Measurements from ENCODE around the gene FUT3. TPM values are rescaled to one million over a fixed set of nuclear protein-coding genes. Genes with fewer than 3 reads are reported as not detected.

FUT3 gene
- total and polyA plus RNA-seq, 9 of the 15 experiments (the other 6 are each of a cell fraction or from before 2014, with no cell fraction given), result 0.09 TPM; not detected in 8

- Histone ChIP-seq H3K4me1 (replicated peaks in 1 of 2; ENCODE audit: control insufficient read depth in 2 of 2, insufficient read depth in 2 of 2, low read length in 2 of 2) (peaks cover 6 to 75% of the 10 kb centered on the region in 2 experiments; a peak in 4 of 5 replicates), H3K4me3 (0 out of 2 replicates have a peak overlapping the region, but pooled peaks have one; percentile 59), H3K27me3 (ENCODE audit: control insufficient read depth in 2 of 2, insufficient read depth in 2 of 2, low read length in 2 of 2) (no peaks in the 10 kb centered on the region; a peak in 1 of 5 replicates), H3K36me3 (ENCODE audit: control insufficient read depth, insufficient read depth, low read length) (no peaks in the 10 kb centered on the region), H3K4me2 (ENCODE audit: insufficient read depth, low read length) (peak overlapping the region; percentile 70), H2AFZ (ENCODE audit: low read depth, low read length) (peak overlapping the region; percentile 4; the same call in 1 of the 2 replicates), H3K9me1 (ENCODE audit: control insufficient read depth, insufficient read depth, low read length) (peaks cover 3% of the 10 kb centered on the region), H4K20me1 (replicated peaks; ENCODE audit: control insufficient read depth, insufficient read depth, low read length) (no peaks in the 10 kb centered on the region; the same call in 1 of the 2 replicates), H3K27ac (ENCODE audit: extremely low read depth, low read depth, low read length) (no peak overlapping the region; the same call in 2 of the 3 replicates), H3K9me3 (replicated peaks; ENCODE audit: control insufficient read depth, insufficient read depth, low read depth, low read length) (no peaks in the 10 kb centered on the region), H3K79me2 (ENCODE audit: control insufficient read depth, insufficient read depth, low read length) (peaks cover 4% of the 10 kb centered on the region; the same call in 1 of the 3 replicates), H3K9ac (ENCODE audit: insufficient read depth in 1 of 2, low read depth in 2 of 2, low read length in 2 of 2) (peak overlapping the region in 1 of 2 experiments; percentile 93; a peak in 3 of 4 replicates)
- ATAC-seq (no peak), DNase-seq (ENCODE audit: extremely low read depth in 1 of 4, low spot score in 3 of 4) (peak in 2 of 4 experiments; percentile 33 to 34), FAIRE-seq (no peak)
- 24% methylated on average over 18 of the region's 24 CpGs for WGBS (ENCODE audit: insufficient coverage, low coverage, missing lambda C conversion rate)
- in situ Hi-C loops (cut with MboI) (no loop called here), intact Hi-C loops (cut with micrococcal nuclease) (no loop called here)
- ChIA-PET POLR2A (interaction anchor here (1.4 kb wide), 1 partner anchor 22 kb away, joined by 4 read pairs; no protein-coding TSS in a partner anchor), CTCF (ENCODE audit: low intra/inter-chr PET ratio) (interaction anchor here (0.5 kb wide), 1 partner anchor 109 kb away, joined by 3 read pairs; no protein-coding TSS in a partner anchor)
- no TSS peak for BruUV-seq (replicated peaks)
- TF ChIP-seq ELF4 (CRISPR knock-in tag; IDR thresholded peaks at IDR 0.05) (no peak), PHF21A (IDR thresholded peaks at IDR 0.05; ENCODE audit: borderline replicate concordance, low read depth) (no peak), FOXM1 (IDR thresholded peaks at IDR 0.05; ENCODE audit: low read depth) (no peak), FOXM1 (CRISPR knock-in tag; IDR thresholded peaks at IDR 0.05; ENCODE audit: low read depth) (no peak), ARHGAP35 (IDR thresholded peaks at IDR 0.05; ENCODE audit: partially characterized antibody) (no peak), KHSRP (IDR thresholded peaks at IDR 0.05) (no peak), MTF1 (CRISPR knock-in tag; IDR thresholded peaks at IDR 0.05; ENCODE audit: borderline replicate concordance) (no peak), HNRNPK (IDR thresholded peaks at IDR 0.05; ENCODE audit: low read depth, low read length, poor library complexity, severe bottlenecking) (no peak), MECOM (CRISPR knock-in tag; IDR thresholded peaks at IDR 0.05) (no peak), ZNF146 (CRISPR knock-in tag; IDR thresholded peaks at IDR 0.05; ENCODE audit: unreplicated experiment) (no peak), PML (IDR thresholded peaks at IDR 0.05; ENCODE audit: low read length) (no peak), ZNF165 (CRISPR knock-in tag; IDR thresholded peaks at IDR 0.05; ENCODE audit: borderline replicate concordance) (no peak), RB1 (IDR thresholded peaks at IDR 0.05; ENCODE audit: low read depth) (no peak), FIP1L1 (IDR thresholded peaks at IDR 0.05; ENCODE audit: low read depth, low read length, poor library complexity, severe bottlenecking) (no peak), BRD9 (IDR thresholded peaks at IDR 0.05; ENCODE audit: low read depth, partially characterized antibody) (no peak), HDAC6 (IDR thresholded peaks at IDR 0.05; ENCODE audit: low read depth, low read length) (no peak), ZNF561 (CRISPR knock-in tag; conservative IDR thresholded peaks at IDR 0.05) (no peak), ZNF764 (CRISPR knock-in tag; IDR thresholded peaks at IDR 0.05; ENCODE audit: low read depth) (no peak), ZFX (CRISPR knock-in tag; IDR thresholded peaks at IDR 0.05) (peak; percentile 21; the same call in 1 of the 2 replicates)
- TF ChIP-seq, protein P1, sequence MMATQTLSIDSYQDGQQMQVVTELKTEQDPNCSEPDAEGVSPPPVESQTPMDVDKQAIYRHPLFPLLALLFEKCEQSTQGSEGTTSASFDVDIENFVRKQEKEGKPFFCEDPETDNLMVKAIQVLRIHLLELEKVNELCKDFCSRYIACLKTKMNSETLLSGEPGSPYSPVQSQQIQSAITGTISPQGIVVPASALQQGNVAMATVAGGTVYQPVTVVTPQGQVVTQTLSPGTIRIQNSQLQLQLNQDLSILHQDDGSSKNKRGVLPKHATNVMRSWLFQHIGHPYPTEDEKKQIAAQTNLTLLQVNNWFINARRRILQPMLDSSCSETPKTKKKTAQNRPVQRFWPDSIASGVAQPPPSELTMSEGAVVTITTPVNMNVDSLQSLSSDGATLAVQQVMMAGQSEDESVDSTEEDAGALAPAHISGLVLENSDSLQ (IDR thresholded peaks at IDR 0.05), result peak; percentile 85
- TF ChIP-seq, protein P2, sequence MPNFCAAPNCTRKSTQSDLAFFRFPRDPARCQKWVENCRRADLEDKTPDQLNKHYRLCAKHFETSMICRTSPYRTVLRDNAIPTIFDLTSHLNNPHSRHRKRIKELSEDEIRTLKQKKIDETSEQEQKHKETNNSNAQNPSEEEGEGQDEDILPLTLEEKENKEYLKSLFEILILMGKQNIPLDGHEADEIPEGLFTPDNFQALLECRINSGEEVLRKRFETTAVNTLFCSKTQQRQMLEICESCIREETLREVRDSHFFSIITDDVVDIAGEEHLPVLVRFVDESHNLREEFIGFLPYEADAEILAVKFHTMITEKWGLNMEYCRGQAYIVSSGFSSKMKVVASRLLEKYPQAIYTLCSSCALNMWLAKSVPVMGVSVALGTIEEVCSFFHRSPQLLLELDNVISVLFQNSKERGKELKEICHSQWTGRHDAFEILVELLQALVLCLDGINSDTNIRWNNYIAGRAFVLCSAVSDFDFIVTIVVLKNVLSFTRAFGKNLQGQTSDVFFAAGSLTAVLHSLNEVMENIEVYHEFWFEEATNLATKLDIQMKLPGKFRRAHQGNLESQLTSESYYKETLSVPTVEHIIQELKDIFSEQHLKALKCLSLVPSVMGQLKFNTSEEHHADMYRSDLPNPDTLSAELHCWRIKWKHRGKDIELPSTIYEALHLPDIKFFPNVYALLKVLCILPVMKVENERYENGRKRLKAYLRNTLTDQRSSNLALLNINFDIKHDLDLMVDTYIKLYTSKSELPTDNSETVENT (CRISPR knock-in tag; IDR thresholded peaks at IDR 0.05), result no peak
These were observed 24.5 kb downstream of the FUT3 start for GRCh38 chr19:5826531-5827341.

Measured in K562 (cell line).